GM04503 (cell line): ENCODE measurements around the gene RLN1.
"Not testable (repeated sequence)": the region's sequence is repeated elsewhere in the genome, so short reads cannot be mapped to it uniquely, and the experiment has no call there.

ENCODE experiments used
- DNase-seq: peaks from one replicate; pipeline ENCODE4 v3.0.0-alpha.2; 2012; ENCODE audit warnings: low read depth

Gene RLN1

GRCh38 chr9:5338992-5339981, at the start of gene RLN1:
RLN1 (minus strand) TSS chr9:5339876; CDS start chr9:5339746, 130 bp downstream.
- DNase-seq = not testable (repeated sequence)

- peak; percentile 37 for DNase-seq
Measured at GRCh38 chr9:5389109-5389732, 49.5 kb upstream of the RLN1 start.

- DNase-seq = no peak
Measured at GRCh38 chr9:5388026-5388819, 48.5 kb upstream of the RLN1 start.

GRCh38 chr9:5384436-5384835, 44.8 kb upstream of the RLN1 start:
- DNase-seq = no peak

- no peak for DNase-seq
Measured at GRCh38 chr9:5382479-5382878, 42.8 kb upstream of the RLN1 start.

GRCh38 chr9:5375790-5376477, 36.3 kb upstream of the RLN1 start:
- no peak for DNase-seq

- DNase-seq = no peak
Measured at GRCh38 chr9:5375091-5375490, 35.4 kb upstream of the RLN1 start.

GRCh38 chr9:5364294-5365024, 24.8 kb upstream of the RLN1 start:
- DNase-seq = no peak

GRCh38 chr9:5361326-5362010, 21.8 kb upstream of the RLN1 start:
- DNase-seq = no peak

- no peak for DNase-seq
Measured at GRCh38 chr9:5360341-5360740, 20.7 kb upstream of the RLN1 start.

- DNase-seq = no peak
Measured at GRCh38 chr9:5357431-5358105, 17.9 kb upstream of the RLN1 start.

- no peak for DNase-seq
Measured at GRCh38 chr9:5355817-5356216, 16.1 kb upstream of the RLN1 start.

GRCh38 chr9:5355226-5355625, 15.6 kb upstream of the RLN1 start:
- no peak for DNase-seq

- DNase-seq = no peak
Measured at GRCh38 chr9:5354184-5354583, 14.5 kb upstream of the RLN1 start.

GRCh38 chr9:5352637-5353248, 13.1 kb upstream of the RLN1 start:
- DNase-seq = no peak

GRCh38 chr9:5336688-5337087, 3.0 kb downstream of the RLN1 start:
- no peak for DNase-seq

GRCh38 chr9:5331276-5331675, 8.4 kb downstream of the RLN1 start:
- not testable (repeated sequence) for DNase-seq

GRCh38 chr9:5326893-5327548, 12.7 kb downstream of the RLN1 start:
- DNase-seq = no peak

- no peak for DNase-seq
Measured at GRCh38 chr9:5326187-5326586, 13.5 kb downstream of the RLN1 start.
